ENCODE data around the gene ARID3A. TPM values are rescaled to one million over a fixed set of nuclear protein-coding genes. Genes with fewer than 3 reads are reported as not detected.

Gene ARID3A
- total and polyA plus RNA-seq, 7 donors: 2.3 to 6.7 (median 4.2) TPM

DNA sequence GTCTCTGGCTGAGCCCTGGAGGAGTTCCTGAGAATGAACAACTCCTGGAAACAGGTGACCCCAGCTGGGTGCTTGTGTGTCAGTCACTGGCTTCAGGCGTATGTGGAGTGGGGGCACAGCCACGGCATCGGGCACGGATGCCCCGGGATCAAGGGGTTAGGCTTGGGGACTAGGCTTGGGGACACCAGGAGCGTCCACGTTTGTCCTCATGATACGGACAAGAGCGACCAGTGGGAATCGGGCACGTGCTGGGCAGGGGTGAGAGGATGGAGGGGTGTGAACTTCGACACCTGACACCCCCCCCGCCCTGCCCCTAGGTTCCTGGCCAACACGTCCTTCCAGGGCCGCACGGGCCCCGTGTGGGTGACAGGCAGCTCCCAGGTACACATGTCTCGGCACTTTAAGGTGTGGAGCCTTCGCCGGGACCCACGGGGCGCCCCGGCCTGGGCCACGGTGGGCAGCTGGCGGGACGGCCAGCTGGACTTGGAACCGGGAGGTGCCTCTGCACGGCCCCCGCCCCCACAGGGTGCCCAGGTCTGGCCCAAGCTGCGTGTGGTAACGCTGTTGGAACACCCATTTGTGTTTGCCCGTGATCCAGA lies 78.5 kb downstream of the ARID3A start:
- TF ChIP-seq, protein P1, sequence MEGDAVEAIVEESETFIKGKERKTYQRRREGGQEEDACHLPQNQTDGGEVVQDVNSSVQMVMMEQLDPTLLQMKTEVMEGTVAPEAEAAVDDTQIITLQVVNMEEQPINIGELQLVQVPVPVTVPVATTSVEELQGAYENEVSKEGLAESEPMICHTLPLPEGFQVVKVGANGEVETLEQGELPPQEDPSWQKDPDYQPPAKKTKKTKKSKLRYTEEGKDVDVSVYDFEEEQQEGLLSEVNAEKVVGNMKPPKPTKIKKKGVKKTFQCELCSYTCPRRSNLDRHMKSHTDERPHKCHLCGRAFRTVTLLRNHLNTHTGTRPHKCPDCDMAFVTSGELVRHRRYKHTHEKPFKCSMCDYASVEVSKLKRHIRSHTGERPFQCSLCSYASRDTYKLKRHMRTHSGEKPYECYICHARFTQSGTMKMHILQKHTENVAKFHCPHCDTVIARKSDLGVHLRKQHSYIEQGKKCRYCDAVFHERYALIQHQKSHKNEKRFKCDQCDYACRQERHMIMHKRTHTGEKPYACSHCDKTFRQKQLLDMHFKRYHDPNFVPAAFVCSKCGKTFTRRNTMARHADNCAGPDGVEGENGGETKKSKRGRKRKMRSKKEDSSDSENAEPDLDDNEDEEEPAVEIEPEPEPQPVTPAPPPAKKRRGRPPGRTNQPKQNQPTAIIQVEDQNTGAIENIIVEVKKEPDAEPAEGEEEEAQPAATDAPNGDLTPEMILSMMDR (IDR thresholded peaks at IDR 0.05): no peak
- Histone ChIP-seq H3K36me3 (ENCODE audit: insufficient read depth in 1 of 2, low read depth in 1 of 2) (peaks cover 0 to 8% of the 10 kb centered on the region in 2 donors), H3K9me3 (no peaks in the 10 kb centered on the region), H3K4me1 (no peaks in the 10 kb centered on the region), H3K27me3 (ENCODE audit: insufficient read depth in 3 of 3, low read length in 2 of 3) (peaks cover 0 to 39% (median 21%) of the 10 kb centered on the region in 3 donors), H3K27ac (no peak overlapping the region), H3K4me3 (no peak overlapping the region)
- WGBS, 3 donors: 54 to 64% (median 57%) methylated on average over 23 to 32 of the region's 32 CpGs
- no peak for ATAC-seq
- DNase-seq: no peak
- intact Hi-C loops (cut with DNase I): no loop called here

DNA sequence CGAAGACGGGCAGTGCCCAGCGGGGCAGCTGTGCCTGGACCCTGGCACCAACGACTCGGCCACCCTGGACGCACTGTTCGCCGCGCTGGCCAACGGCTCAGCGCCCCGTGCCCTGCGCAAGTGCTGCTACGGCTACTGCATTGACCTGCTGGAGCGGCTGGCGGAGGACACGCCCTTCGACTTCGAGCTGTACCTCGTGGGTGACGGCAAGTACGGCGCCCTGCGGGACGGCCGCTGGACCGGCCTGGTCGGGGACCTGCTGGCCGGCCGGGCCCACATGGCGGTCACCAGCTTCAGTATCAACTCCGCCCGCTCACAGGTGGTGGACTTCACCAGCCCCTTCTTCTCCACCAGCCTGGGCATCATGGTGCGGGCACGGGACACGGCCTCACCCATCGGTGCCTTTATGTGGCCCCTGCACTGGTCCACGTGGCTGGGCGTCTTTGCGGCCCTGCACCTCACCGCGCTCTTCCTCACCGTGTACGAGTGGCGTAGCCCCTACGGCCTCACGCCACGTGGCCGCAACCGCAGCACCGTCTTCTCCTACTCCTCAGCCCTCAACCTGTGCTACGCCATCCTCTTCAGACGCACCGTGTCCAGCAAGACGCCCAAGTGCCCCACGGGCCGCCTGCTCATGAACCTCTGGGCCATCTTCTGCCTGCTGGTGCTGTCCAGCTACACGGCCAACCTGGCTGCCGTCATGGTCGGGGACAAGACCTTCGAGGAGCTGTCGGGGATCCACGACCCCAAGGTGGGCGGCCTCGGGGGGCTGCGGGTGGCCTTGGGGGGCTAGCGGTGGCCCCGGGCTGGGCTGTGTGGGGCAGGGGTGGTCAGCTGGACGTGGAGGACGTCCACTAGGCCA lies 79.2 kb downstream of the ARID3A start:
- ATAC-seq: no peak
- intact Hi-C loops (cut with DNase I): no loop called here

DNA sequence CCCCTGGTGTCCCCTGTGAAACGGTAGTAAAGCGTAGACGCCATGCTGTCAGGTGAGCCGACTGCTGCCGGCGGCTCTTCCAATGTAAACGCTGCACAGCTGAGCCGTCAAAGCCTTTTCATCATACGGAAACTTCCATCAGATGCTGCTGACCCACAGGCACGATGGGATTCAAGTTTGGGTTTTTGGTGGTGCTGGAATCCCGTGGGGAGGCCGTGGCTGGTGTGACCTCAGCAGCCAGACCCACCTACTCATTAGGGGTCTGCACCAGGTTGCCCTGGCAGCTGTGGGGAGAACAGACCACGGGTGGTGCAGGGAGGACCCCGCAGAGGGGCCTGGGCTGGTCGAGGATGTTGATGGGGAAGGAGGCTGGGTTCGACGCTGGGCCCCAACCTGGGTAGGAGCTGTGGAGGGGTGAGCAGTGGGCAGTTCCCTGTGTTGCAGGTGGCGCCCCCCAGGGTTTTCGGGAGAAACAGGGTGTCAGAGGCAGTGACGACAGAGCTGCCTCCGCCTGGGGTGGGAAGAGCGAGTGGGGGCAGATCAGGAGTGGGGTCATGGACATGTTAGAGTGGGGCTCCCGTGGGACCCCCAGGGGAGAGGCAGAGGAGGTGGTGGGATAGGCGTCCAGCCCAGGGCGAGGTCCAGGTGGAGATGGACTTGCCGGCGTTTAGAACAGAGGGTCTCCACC lies 81.0 kb downstream of the ARID3A start:
- no peaks in the 10 kb centered on the region for H3K4me1 ChIP-seq
- peaks cover 11 to 33% of the 10 kb centered on the region in 2 donors for H3K36me3 ChIP-seq (ENCODE audit: insufficient read depth in 1 of 2, low read depth in 1 of 2)
- H3K9me3 ChIP-seq: no peaks in the 10 kb centered on the region
- ATAC-seq (no peak), DNase-seq (no peak)
- intact Hi-C loops (cut with DNase I): no loop called here
- H3K27me3 ChIP-seq (ENCODE audit: insufficient read depth in 3 of 3, low read length in 2 of 3): peaks cover 0 to 13% (median 5%) of the 10 kb centered on the region in 3 donors
- 74 to 79% (median 74%) methylated on average over 25 to 27 of the region's 27 CpGs for WGBS, 3 donors
- H3K4me3 ChIP-seq: no peak overlapping the region
- H3K27ac ChIP-seq: no peak overlapping the region
- TF ChIP-seq, protein P1 (IDR thresholded peaks at IDR 0.05): no peak

More for the DNA sequence above, 79.2 kb downstream of the ARID3A start:
- DNase-seq: no peak
- no peaks in the 10 kb centered on the region for H3K9me3 ChIP-seq
- no peak overlapping the region for H3K4me3 ChIP-seq
- WGBS, 3 donors: 81 to 85% (median 82%) methylated on average over 70 of the region's 70 CpGs
- H3K4me1 ChIP-seq: no peaks in the 10 kb centered on the region
- H3K27ac ChIP-seq: no peak overlapping the region
- TF ChIP-seq, protein P1 (IDR thresholded peaks at IDR 0.05): no peak
- peaks cover 3 to 15% of the 10 kb centered on the region in 2 donors for H3K36me3 ChIP-seq (ENCODE audit: insufficient read depth in 1 of 2, low read depth in 1 of 2)
- H3K27me3 ChIP-seq (ENCODE audit: insufficient read depth in 3 of 3, low read length in 2 of 3): peaks cover 0 to 31% (median 19%) of the 10 kb centered on the region in 3 donors

DNA sequence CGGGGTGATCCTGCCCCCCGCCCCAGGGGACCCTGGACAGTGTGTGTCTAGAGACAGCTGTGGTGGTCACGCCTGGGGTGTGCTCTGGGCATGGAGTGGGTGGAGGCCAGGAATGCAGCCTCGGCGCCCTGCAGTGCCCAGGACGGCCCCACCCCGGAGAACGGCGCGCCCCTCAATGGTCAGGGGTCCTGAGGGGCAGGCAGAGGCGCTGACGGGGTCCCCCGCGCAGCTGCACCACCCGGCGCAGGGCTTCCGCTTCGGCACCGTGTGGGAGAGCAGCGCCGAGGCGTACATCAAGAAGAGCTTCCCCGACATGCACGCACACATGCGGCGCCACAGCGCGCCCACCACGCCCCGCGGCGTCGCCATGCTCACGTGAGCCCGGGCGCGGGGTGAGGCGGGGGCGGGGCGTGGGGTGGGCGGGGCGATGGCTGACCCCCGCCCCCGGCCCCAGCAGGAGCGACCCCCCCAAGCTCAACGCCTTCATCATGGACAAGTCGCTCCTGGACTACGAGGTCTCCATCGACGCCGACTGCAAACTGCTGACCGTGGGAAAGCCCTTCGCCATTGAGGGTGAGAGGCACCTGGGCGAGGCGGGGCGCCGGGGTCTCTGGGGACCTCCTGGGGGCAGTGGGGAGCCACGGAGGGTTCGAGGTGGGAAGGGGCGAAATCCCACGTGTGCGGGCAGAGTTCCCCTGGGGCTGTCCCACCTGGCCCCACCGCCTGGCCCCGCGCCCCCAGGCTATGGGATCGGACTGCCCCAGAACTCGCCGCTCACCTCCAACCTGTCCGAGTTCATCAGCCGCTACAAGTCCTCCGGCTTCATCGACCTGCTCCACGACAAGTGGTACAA lies 81.8 kb downstream of the ARID3A start:
- DNase-seq: no peak
- intact Hi-C loops (cut with DNase I): no loop called here
- Histone ChIP-seq H3K9me3 (no peaks in the 10 kb centered on the region), H3K4me1 (no peaks in the 10 kb centered on the region), H3K4me3 (no peak overlapping the region), H3K27me3 (ENCODE audit: insufficient read depth in 3 of 3, low read length in 2 of 3) (peaks cover 0 to 9% (median 0%) of the 10 kb centered on the region in 3 donors), H3K27ac (no peak overlapping the region), H3K36me3 (ENCODE audit: insufficient read depth in 1 of 2, low read depth in 1 of 2) (peaks cover 13 to 41% of the 10 kb centered on the region in 2 donors)
- 89 to 91% (median 90%) methylated on average over 64 to 73 of the region's 73 CpGs for WGBS, 3 donors
- ATAC-seq: no peak
- TF ChIP-seq, protein P1 (IDR thresholded peaks at IDR 0.05): no peak
